ENCODE results near the gene BAZ2B. TPM values are rescaled to one million over a fixed set of nuclear protein-coding genes. Genes with fewer than 3 reads are reported as not detected.

Gene BAZ2B
- total and polyA plus RNA-seq, 9 of the 15 experiments (the other 6 are each of a cell fraction or from before 2014, with no cell fraction given) = 7.5 to 38.6 (median 19.8) TPM

- TF ChIP-seq MGA (IDR thresholded peaks at IDR 0.05) (no peak), E2F6 (IDR thresholded peaks at IDR 0.05; ENCODE audit: borderline replicate concordance in 1 of 2, extremely low read depth in 1 of 2, insufficient read depth in 1 of 2, insufficient read length in 1 of 2, low read depth in 1 of 2, low read length in 1 of 2, poor library complexity in 1 of 2, severe bottlenecking in 1 of 2) (no peak), MED1 (CRISPR knock-in tag; IDR thresholded peaks at IDR 0.05; ENCODE audit: borderline replicate concordance) (no peak), GABPB1 (CRISPR knock-in tag; IDR thresholded peaks at IDR 0.05) (peak; percentile 50; the same call in 1 of the 2 replicates), KLF1 (tag; IDR thresholded peaks at IDR 0.05) (no peak), MEF2A (IDR thresholded peaks at IDR 0.05; ENCODE audit: control insufficient read depth, low read depth, low read length) (0 out of 2 replicates have a peak, but pooled peaks have one; percentile 16), ZNF445 (CRISPR knock-in tag; IDR thresholded peaks at IDR 0.05; ENCODE audit: low read depth) (no peak), MLLT1 (IDR thresholded peaks at IDR 0.05) (peak in 1 of 2 experiments; percentile 98; a peak in 2 of 4 replicates), ATF7 (IDR thresholded peaks at IDR 0.05) (peak; percentile 75), ATF3 (IDR thresholded peaks at IDR 0.05) (peak; percentile 94), ATF3 (CRISPR knock-in tag; conservative IDR thresholded peaks at IDR 0.05) (peak; percentile 52), ZNF175 (CRISPR knock-in tag; IDR thresholded peaks at IDR 0.05; ENCODE audit: low read depth) (peak; percentile 60; the same call in 1 of the 2 replicates), HOXB6 (CRISPR knock-in tag; IDR thresholded peaks at IDR 0.05; ENCODE audit: borderline replicate concordance) (no peak)
These were observed 119.1 kb downstream of the BAZ2B start (continued) for GRCh38 chr2:159497256-159497655.

Data from K562 (cell line).